GM21717 (cell line): ENCODE data around the gene PRKAR1B.

Source experiments
- ATAC-seq: cut with Tn5 transposase; IDR thresholded peaks from one replicate; pipeline ENCODE4 v1.9.1; 2021; ENCODE audit warnings: mild to moderate bottlenecking, moderate library complexity; ENCODE audit not compliant: unreplicated experiment

PRKAR1B gene

GRCh38 chr7:528451-528850 is 198.6 kb downstream of the PRKAR1B start:
- no peak for ATAC-seq

GRCh38 chr7:527723-528122 is 199.4 kb downstream of the PRKAR1B start:
- no peak for ATAC-seq

- no peak for ATAC-seq
These were observed 200.5 kb downstream of the PRKAR1B start for GRCh38 chr7:526460-527034.

GRCh38 chr7:525740-526139 is 201.3 kb downstream of the PRKAR1B start:
- ATAC-seq, result no peak

- no peak for ATAC-seq
These were observed 202.3 kb downstream of the PRKAR1B start for GRCh38 chr7:524800-525199.

GRCh38 chr7:523347-524336 is 203.4 kb downstream of the PRKAR1B start:
- ATAC-seq, result no peak

- ATAC-seq, result no peak
These were observed 204.1 kb downstream of the PRKAR1B start for GRCh38 chr7:522951-523314.

GRCh38 chr7:522071-522950 is 204.8 kb downstream of the PRKAR1B start:
- ATAC-seq, result no peak

- ATAC-seq, result no peak
These were observed 205.6 kb downstream of the PRKAR1B start for GRCh38 chr7:521221-522070.

- ATAC-seq, result no peak
These were observed 206.4 kb downstream of the PRKAR1B start for GRCh38 chr7:520503-521161.

- ATAC-seq, result no peak
These were observed 207.3 kb downstream of the PRKAR1B start, which contains the start of gene PDGFA for GRCh38 chr7:519484-520390. Gene PDGFA, minus strand, starts transcription at chr7:519846. Its CDS starts 845 bp downstream, at chr7:519001.

GRCh38 chr7:518630-519483 is 208.2 kb downstream of the PRKAR1B start:
- ATAC-seq, result no peak

- ATAC-seq, result no peak
These were observed 209.1 kb downstream of the PRKAR1B start for GRCh38 chr7:517774-518629.

GRCh38 chr7:516606-517456 is 210.2 kb downstream of the PRKAR1B start:
- no peak for ATAC-seq

- no peak for ATAC-seq
These were observed 210.9 kb downstream of the PRKAR1B start for GRCh38 chr7:516216-516605.

GRCh38 chr7:515628-516027 is 211.5 kb downstream of the PRKAR1B start:
- no peak for ATAC-seq
